C4-2B (cell line): ENCODE results near the gene AP2A2.
"Not testable (repeated sequence)": the region's sequence is repeated elsewhere in the genome, so short reads cannot be mapped to it uniquely, and the experiment has no call there.

Experiments used
- ZFX ChIP-seq: fragments of 450-650 bp; IDR thresholded peaks from 2 replicates; pipeline ENCODE4 v1.6.1; 2017
- TF ChIP-seq, protein P1 (sequence below): fragments of 450-650 bp; conservative IDR thresholded peaks from 2 replicates; pipeline ENCODE4 v1.5.1; 2017; ENCODE audit warnings: mild to moderate bottlenecking

DNA sequence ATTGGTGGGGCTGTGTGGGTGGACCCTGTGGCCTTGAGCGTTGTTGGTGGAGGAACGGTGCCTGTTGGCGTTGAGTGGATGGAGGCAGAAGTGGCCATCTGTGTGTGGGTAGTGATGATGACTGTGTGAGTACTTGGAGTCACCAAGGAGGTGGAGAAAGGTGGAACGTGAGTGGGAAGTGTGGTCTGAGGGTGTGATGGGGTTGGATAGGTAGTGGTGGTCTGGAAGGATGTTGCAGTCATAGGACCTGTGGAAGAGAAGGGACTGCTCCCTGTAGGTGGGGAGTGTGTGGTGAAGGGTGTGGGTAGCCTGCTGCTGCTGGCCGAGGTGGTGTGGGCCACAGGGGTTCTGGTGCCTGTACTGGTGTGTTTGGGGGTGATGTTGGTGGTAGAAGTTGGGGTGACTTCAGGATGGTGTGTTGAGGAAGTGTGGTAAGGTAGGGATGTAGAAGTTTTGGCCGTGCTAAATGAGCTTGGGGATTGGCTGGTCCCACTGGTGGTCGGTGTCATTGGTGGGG, 91.0 kb downstream of the AP2A2 start:
- TF ChIP-seq, protein P1, sequence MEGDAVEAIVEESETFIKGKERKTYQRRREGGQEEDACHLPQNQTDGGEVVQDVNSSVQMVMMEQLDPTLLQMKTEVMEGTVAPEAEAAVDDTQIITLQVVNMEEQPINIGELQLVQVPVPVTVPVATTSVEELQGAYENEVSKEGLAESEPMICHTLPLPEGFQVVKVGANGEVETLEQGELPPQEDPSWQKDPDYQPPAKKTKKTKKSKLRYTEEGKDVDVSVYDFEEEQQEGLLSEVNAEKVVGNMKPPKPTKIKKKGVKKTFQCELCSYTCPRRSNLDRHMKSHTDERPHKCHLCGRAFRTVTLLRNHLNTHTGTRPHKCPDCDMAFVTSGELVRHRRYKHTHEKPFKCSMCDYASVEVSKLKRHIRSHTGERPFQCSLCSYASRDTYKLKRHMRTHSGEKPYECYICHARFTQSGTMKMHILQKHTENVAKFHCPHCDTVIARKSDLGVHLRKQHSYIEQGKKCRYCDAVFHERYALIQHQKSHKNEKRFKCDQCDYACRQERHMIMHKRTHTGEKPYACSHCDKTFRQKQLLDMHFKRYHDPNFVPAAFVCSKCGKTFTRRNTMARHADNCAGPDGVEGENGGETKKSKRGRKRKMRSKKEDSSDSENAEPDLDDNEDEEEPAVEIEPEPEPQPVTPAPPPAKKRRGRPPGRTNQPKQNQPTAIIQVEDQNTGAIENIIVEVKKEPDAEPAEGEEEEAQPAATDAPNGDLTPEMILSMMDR, result not testable (repeated sequence)
- TF ChIP-seq ZFX, result not testable (repeated sequence)
